Measurements from ENCODE around the gene CDK5RAP2.

Gene CDK5RAP2

DNA sequence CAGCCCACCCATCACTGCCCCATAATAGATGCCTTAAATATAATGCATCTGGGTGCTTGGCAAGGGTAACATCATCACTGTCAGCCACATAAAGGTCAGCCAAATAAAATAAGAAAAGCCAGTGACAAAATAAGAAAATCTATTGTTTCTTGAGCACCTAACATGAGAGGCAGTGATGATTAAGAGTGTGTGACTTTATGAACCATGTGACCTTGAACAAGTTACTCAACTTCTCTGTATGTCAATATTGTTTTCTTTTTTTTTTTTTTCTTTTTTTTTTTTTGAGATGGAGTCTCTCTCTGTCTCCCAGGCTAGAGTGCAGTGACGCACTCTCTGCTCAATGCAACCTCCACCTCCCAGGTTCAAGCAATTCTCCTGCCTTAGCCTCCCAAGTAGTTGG is 98.7 kb downstream of the CDK5RAP2 start (continued):
- TF ChIP-seq, protein P1, sequence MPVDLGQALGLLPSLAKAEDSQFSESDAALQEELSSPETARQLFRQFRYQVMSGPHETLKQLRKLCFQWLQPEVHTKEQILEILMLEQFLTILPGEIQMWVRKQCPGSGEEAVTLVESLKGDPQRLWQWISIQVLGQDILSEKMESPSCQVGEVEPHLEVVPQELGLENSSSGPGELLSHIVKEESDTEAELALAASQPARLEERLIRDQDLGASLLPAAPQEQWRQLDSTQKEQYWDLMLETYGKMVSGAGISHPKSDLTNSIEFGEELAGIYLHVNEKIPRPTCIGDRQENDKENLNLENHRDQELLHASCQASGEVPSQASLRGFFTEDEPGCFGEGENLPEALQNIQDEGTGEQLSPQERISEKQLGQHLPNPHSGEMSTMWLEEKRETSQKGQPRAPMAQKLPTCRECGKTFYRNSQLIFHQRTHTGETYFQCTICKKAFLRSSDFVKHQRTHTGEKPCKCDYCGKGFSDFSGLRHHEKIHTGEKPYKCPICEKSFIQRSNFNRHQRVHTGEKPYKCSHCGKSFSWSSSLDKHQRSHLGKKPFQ (tag by site-specific recombination; IDR thresholded peaks at IDR 0.05): no peak
- TF ChIP-seq ZNF521 (tag by site-specific recombination; IDR thresholded peaks at IDR 0.05) (no peak), YY2 (tag by site-specific recombination; IDR thresholded peaks at IDR 0.05) (no peak), ZNF623 (tag by site-specific recombination; IDR thresholded peaks at IDR 0.05) (no peak)

- Histone ChIP-seq H3K4me3 (ENCODE audit: low read depth, low read length) (no peak overlapping the region), H3K9me3 (ENCODE audit: control insufficient read depth, insufficient read depth, low read depth, low read length) (no peaks in the 10 kb centered on the region), H3K4me1 (ENCODE audit: control insufficient read depth, insufficient read depth, low read length) (peaks cover 2% of the 10 kb centered on the region; the same call in 1 of the 2 replicates), H3K27ac (ENCODE audit: extremely low read depth, low read depth, low read length) (no peak overlapping the region), H3K36me3 (ENCODE audit: control insufficient read depth in 2 of 2, insufficient read depth in 1 of 2, low read length in 2 of 2) (peaks cover 0 to 62% of the 10 kb centered on the region in 2 experiments; a peak in 2 of 3 replicates)
- CTCF ChIA-PET: no interaction called here
- POLR2A ChIA-PET: no interaction called here
- TF ChIP-seq ZFHX2 (tag by site-specific recombination; conservative IDR thresholded peaks at IDR 0.05) (no peak), ZNF223 (tag by site-specific recombination; IDR thresholded peaks at IDR 0.05) (no peak), ZNF37A (tag by site-specific recombination; IDR thresholded peaks at IDR 0.05) (no peak), BCL11A (tag by site-specific recombination; IDR thresholded peaks at IDR 0.05; ENCODE audit: low read depth) (no peak), ZNF112 (tag by site-specific recombination; IDR thresholded peaks at IDR 0.05) (no peak), REST (tag by site-specific recombination; IDR thresholded peaks at IDR 0.05) (no peak), ZNF19 (tag by site-specific recombination; IDR thresholded peaks at IDR 0.05; ENCODE audit: low read depth) (no peak), SP2 (tag by site-specific recombination; IDR thresholded peaks at IDR 0.05) (no peak), KLF16 (tag by site-specific recombination; IDR thresholded peaks at IDR 0.05) (no peak), ZFP37 (tag by site-specific recombination; IDR thresholded peaks at IDR 0.05) (no peak), PRDM1 (tag by site-specific recombination; IDR thresholded peaks at IDR 0.05) (no peak), ZNF560 (tag by site-specific recombination; IDR thresholded peaks at IDR 0.05; ENCODE audit: borderline replicate concordance) (no peak)
- TF ChIP-seq, protein P2, sequence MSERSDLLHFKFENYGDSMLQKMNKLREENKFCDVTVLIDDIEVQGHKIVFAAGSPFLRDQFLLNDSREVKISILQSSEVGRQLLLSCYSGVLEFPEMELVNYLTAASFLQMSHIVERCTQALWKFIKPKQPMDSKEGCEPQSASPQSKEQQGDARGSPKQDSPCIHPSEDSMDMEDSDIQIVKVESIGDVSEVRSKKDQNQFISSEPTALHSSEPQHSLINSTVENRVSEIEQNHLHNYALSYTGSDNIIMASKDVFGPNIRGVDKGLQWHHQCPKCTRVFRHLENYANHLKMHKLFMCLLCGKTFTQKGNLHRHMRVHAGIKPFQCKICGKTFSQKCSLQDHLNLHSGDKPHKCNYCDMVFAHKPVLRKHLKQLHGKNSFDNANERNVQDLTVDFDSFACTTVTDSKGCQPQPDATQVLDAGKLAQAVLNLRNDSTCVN (tag by site-specific recombination; optimal IDR thresholded peaks at IDR 0.05): no peak
- TF ChIP-seq, protein P3, sequence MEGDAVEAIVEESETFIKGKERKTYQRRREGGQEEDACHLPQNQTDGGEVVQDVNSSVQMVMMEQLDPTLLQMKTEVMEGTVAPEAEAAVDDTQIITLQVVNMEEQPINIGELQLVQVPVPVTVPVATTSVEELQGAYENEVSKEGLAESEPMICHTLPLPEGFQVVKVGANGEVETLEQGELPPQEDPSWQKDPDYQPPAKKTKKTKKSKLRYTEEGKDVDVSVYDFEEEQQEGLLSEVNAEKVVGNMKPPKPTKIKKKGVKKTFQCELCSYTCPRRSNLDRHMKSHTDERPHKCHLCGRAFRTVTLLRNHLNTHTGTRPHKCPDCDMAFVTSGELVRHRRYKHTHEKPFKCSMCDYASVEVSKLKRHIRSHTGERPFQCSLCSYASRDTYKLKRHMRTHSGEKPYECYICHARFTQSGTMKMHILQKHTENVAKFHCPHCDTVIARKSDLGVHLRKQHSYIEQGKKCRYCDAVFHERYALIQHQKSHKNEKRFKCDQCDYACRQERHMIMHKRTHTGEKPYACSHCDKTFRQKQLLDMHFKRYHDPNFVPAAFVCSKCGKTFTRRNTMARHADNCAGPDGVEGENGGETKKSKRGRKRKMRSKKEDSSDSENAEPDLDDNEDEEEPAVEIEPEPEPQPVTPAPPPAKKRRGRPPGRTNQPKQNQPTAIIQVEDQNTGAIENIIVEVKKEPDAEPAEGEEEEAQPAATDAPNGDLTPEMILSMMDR (tag by site-specific recombination; IDR thresholded peaks at IDR 0.05): no peak
- TF ChIP-seq, protein P4, sequence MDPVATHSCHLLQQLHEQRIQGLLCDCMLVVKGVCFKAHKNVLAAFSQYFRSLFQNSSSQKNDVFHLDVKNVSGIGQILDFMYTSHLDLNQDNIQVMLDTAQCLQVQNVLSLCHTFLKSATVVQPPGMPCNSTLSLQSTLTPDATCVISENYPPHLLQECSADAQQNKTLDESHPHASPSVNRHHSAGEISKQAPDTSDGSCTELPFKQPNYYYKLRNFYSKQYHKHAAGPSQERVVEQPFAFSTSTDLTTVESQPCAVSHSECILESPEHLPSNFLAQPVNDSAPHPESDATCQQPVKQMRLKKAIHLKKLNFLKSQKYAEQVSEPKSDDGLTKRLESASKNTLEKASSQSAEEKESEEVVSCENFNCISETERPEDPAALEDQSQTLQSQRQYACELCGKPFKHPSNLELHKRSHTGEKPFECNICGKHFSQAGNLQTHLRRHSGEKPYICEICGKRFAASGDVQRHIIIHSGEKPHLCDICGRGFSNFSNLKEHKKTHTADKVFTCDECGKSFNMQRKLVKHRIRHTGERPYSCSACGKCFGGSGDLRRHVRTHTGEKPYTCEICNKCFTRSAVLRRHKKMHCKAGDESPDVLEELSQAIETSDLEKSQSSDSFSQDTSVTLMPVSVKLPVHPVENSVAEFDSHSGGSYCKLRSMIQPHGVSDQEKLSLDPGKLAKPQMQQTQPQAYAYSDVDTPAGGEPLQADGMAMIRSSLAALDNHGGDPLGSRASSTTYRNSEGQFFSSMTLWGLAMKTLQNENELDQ (tag by site-specific recombination; IDR thresholded peaks at IDR 0.05; ENCODE audit: low read depth): no peak
- TF ChIP-seq, protein P5, sequence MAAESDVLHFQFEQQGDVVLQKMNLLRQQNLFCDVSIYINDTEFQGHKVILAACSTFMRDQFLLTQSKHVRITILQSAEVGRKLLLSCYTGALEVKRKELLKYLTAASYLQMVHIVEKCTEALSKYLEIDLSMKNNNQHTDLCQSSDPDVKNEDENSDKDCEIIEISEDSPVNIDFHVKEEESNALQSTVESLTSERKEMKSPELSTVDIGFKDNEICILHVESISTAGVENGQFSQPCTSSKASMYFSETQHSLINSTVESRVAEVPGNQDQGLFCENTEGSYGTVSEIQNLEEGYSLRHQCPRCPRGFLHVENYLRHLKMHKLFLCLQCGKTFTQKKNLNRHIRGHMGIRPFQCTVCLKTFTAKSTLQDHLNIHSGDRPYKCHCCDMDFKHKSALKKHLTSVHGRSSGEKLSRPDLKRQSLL (tag by site-specific recombination; IDR thresholded peaks at IDR 0.05): no peak
Observed at GRCh38 chr9:120480707-120481106, 99.3 kb downstream of the CDK5RAP2 start.
